Measurements from ENCODE around the gene ANKRD36B. TPM values are rescaled to one million over a fixed set of nuclear protein-coding genes. Genes with fewer than 3 reads are reported as not detected.

Gene ANKRD36B
- total RNA-seq, result 297 TPM

DNA sequence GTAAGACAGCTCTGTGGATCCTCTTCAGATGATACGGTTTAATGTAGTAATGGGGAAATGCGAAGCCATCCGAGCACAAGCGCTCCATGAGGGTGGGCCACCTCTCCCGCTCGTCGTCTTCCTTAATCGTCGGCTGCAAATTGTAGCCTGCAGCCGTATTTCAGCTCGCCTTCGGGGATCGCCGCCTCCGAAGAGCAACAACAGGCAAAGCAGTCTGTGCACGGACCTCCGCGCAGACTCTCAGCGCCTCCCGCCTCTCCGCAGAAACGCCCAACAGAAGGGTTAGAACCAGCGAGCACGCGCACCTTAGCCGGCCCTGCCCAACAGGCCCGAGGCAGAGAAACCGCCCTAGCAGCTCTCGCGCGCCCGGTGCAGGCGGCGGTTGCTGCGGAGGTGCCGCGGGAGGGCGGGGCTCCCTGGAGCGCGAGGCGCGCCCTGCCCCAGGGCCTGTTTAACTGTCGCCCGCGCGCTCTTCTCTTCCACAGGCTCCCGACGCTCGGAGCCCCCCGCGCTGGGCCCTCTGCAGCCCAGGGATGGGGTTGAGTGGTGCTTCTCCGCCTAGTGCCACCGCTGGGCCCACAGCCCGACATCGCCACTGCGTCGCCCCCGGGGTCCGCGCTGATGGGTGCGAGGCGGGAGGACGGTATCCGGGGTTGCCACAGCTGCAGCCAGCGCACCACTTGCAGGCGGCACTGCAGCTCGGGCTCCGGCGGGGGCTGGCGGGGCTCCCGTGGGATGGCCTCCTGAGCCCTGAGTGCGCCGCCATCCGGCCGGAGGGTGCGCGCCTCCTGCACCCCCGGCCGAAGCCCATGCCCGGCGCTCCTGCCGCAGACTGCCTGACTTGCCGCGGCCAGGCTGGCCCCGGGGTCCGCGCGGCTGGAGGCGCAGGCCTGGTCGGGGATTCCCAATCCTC, at the start of gene ANKRD36B:
Gene ANKRD36B, minus strand, starts transcription at position 280 of the 913 bp plus-strand sequence. Its CDS starts 192 bp downstream, at position 88.

Other genes with a start within 250 kb of the ANKRD36B start
- 303 TPM for gene COX5B, start 56.2 kb upstream of the ANKRD36B start, total RNA-seq
- gene ACTR1B, start 74.2 kb upstream of the ANKRD36B start, total RNA-seq, result 32.8 TPM
- 8.1 TPM for gene C2orf92, start 79.8 kb upstream of the ANKRD36B start, total RNA-seq
- 1.4 TPM for gene ZAP70, start 123.7 kb upstream of the ANKRD36B start, total RNA-seq

Data from diencephalon (tissue), 1 donor.